NCI-H1048 (cell line): ENCODE data around the gene PCGF5.
"Not testable (repeated sequence)": the region's sequence is repeated elsewhere in the genome, so short reads cannot be mapped to it uniquely, and the experiment has no call there.

Experiments used
- DNase-seq: peaks from one replicate; lab custom pipeline; 2025; lab: John Stamatoyannopoulos, UW

The PCGF5 gene

DNA sequence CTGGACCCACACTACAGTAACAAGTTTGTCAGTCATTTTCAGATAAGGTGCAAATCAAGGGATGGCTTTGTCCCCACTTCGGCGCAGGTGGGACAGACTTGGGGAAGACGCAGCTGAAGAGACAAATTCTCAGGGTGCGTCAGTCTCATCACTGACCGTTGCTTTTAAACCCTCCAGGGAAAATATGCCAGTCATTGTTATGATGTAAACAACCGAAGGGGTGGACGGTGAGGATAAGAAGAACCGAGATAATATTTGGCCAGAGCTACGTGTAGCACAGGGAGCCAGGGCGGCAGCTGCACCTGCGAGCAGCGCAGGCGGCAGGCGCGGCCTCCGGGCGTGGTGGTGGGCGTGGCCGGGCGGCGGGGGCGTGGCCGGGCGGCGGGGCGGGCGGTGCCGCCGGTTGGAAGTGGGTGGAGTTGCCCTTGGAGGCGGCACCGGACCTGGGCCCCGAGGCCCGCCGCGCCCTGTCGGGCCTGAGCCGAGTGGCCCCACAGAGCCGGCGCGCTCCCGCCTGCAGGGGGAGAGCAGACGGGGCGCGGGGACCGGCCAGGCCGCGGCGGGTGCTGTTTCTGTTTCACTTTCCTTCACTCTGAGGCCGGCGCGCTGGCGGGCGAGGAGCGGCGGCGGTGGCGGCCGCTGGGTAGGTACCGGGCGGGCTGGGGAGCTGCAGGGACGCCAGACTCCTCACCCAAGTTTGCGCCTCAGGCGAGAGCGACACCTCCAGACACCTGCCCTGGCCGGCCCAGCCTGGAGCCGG lies at the start of gene PCGF5:
Gene PCGF5 (plus strand): TSS at position 470 of the 760 bp plus-strand sequence. CDS start 2,209 bp downstream, outside the sequence.
- peak; percentile 56 for DNase-seq

DNA sequence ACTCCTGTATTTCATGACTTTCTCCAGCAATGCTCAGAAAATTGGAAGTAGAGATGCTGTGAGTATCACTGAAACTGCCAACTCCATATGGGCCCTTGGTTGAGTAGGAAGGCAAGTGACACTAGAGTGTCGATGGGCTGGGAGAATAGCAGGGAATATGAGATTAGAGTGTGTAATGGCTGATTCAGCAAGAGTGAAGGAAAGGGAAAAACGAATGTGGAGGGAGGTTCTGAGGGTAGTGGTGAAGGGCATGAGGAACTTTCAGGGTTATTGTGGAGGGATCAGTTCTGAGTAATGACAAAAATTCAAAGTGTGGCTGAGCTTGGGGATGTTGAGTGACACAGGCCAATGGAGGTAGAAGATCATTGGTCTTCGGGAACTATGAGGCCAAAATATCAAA lies 49.0 kb upstream of the PCGF5 start:
- no peak for DNase-seq

DNA sequence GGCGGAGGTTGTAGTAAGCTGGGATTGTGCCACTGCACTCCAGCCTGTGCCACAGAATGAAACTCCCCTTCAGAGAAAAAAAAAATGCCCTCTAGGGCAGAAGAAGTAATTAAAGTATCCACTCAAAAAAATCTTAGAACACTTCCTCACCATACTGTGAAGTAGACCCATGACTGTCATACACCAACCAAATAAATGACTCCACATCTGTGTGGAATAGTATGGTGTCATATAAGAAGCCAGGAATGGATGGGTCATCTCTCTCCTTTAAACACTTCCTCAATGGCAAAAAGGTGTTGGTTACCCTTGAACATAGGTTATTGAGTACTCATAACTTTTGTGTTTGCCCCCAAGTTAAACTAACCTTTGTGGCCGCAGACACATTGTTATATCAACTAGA lies 48.1 kb upstream of the PCGF5 start:
- DNase-seq: no peak

DNA sequence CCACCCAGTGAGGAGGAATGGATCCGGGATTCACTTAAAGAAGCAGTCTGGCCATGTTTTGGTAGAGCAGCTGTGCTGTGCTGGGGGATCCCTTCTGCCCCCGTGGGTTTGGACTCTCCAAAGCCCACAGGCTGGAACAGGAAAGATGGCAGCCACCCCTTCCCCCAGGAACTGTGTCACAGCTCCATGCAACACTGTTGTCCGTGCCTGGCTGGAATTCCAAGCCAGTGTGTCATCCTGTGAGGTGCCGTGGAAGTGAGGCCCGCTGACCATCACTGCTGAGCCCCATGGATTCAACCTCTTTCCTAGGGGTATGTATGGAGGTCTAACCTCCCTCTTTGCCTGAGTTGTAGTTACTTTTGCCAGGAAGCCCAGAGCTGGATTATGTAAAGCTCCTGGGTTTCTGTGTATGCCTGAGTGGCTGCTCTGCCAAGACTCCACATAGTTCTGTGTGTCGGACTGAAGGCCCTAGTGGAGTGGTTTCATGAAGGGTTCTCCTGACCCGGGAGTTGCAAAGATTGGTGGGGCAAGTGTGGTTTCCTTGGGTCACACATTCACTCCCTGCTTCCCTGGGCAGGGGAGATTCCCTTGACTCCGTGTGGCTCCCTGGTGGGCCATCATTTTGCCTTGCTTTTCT lies 35.1 kb upstream of the PCGF5 start:
- no peak for DNase-seq

DNA sequence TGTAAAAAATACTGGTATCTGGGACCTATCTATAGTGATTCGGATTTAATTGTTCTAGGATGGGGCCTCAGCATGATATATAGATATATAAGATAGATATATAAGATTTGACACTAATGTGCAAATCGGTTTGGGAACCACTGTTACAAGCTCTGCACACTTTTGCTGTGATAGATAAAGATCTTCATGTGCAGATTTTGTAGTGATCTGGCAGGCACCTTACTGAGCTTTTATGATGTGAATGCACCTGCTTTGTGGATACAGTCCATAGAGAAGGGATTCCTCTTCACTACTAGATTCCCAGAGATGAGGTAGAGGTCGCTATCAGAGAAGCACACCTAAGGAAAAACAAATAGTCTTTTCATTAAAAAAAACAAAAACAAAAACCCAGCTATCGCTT lies 33.3 kb upstream of the PCGF5 start:
- no peak for DNase-seq

DNA sequence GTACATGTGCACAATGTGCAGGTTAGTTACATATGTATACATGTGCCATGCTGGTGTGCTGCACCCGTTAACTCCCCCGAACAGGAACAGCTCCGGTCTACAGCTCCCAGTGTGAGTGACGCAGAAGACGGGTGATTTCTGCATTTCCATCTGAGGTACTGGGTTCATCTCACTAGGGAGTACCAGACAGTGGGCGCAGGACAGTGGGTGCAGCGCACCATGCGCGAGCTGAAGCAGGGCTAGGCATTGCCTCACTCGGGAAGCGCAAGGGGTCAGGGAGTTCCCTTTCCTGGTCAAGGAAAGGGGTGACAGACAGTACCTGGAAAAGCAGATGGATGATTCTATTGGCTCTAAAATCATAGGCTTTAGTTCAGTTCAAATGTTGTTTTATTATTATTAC lies 32.5 kb upstream of the PCGF5 start:
- not testable (repeated sequence) for DNase-seq

DNA sequence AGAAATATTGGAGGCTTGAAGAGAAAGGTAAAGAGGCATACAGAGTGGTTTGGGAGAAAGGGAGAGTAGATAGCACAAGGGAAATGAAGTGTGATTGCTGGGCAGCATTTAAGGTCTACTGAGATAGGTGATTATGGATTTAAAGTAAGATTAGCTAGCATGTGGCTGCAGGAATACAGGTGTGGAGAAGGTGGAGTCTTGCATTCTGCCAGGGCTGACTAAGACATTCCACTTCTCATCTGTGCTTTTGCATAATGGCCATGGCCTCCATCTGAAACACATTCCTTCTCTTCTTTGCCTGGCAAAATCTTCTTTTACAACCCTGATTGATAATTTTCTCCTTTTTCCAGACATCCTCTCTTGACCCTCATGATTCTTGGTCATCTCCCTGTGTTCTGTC lies 31.6 kb upstream of the PCGF5 start:
- no peak for DNase-seq

DNA sequence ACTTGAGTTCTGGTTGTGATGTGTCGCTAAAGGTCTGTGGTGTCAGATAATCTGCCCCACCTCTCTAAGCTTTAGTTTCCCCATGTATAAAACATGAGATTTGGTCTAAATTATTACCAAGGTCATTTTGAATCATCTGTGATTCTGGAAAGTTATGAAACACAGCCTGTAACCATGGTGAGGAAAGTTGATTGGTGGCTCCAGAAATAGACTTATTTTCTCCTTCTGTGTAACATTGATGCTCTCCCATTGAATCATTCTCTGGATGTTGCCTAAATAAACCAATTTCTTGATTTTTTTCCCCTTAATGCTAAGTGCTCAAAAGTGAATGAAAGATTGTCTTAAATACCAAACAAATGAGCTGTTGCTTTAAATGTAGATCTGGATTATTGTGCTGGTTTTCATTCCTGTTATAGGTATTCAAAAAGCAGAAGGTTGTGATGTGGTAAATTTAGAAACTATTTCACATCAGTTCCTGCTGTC lies 30.0 kb upstream of the PCGF5 start:
- no peak for DNase-seq

DNA sequence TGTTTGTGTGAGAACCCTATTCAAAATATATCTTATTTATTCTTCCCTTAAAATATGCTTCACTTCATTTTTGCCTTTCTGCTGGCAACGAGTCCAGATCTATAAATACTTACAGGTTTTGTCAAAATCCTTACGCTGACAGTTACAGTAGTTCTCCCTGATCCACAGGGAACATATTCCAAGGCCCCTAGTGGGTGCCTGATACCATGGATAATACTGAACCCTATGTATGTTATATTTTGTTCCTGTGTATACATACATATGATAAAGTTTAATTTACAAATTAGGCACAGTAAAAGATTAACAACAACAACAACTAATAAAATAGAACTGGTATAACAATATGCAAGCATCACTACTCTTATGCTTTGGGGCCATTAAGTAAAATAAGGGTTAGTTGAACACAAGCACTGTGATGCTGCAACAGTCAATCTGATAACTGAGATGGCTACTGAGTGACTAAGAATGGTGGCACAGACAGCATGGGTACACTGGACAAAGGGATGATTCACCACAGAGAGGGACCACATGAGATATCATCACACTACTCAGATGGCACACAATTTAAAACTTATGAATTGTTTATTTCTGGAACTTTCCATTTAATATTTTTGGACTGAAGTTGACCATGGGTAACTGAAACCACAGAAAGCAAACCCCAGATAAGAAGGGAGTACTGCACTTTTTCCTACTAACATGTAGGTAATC lies 29.4 kb upstream of the PCGF5 start:
- no peak for DNase-seq

DNA sequence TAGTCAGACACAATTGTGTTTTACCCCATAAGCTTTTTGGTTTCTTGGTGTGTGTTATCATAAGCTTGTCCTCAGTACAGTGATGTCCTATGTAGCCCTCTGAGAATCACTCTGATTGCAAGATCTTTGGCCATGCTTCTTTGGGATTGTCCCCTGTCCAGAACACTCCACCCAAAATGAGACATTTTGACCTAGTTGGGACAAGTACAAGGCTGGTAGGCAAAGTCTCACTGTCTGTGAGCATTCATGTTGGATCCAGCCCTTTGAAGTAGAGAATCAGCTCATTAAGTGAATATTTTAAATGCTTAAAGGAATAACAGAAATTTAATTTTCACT lies 28.9 kb upstream of the PCGF5 start:
- no peak for DNase-seq

DNA sequence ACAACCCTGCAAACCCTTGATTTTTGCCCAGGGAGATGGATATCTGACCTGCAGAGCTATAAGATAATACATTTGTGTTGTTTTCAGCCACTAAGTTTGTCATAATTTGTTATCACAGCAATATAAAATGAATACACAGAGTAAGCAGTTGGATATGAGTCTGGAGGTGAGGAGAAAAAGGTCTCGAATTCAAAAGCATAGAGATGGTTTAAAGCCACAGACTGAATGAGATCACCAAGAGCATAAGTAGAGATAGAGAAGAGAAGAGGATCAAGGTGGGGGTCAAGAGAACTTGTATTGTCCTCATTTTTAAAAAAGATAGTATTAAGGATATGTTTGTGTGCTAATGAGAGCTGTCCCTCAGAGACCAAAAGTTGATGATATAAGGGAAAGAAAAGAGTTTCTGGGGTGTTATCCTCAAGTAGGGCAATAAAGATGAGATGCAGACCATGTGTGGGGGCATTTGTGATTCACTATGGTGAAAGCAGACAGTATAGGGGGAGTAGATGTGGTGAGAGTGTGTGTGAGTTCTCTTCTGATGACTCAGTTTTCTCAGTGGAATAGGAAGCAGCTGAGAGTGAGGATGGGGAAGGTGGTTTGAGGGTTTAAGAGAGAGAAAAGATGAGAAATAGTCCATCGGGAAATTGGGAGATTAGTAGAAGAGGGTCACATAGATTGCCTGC lies 25.8 kb upstream of the PCGF5 start:
- no peak for DNase-seq

DNA sequence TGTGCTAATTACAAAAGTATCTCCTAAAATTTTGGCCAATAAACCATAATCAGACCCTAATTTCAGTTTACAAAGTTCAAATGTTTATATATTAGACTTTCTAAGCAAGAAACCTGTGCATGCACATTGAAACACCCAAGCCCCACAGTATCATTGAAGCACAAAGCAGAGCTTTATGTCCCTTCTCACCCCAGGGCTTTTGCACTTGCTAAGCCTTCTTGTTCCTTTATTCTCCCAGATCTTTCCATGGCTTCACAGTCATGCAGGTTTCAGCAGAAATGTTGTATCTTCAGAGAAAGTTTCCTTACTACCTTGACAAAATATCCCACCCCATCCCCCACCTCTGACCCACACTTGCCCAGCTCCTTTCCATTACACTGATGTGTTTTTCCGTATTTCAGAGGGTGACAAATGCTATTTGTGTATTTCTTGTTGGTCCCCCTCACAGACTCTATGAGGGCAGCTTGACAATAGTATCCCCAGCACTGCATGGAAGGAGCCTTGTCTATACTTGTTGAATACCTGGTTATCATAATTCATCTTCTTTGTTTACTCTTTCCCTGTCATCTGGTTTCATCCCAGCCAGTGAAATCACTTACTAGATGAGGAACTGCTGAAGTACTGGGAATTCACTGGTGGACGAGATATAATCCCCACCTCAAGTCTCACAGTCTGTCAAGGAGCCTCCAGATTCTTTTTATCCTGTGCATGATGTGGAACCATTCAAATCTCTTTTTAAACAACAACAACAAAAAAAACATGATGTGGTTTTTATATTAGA lies 24.0 kb upstream of the PCGF5 start:
- DNase-seq: no peak

DNA sequence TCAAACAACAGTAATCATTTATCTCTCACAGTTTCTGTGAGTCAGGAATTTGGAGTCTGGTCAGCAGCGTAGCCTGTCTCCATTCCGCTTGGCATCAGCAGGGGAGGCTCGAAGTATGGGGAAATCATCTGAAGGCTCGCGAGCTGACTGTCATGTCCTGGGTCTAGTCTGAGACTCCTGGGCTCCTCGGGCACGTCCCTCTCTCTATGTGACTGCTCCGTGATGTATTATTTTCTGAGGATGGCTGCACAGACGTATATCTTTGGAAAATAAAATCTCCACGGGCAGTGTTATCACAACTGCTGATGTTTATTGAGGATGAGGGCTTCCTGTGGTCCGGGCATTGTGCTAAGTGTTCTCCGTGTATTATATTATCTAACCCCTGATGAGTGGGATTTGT lies 23.3 kb upstream of the PCGF5 start:
- no peak for DNase-seq

DNA sequence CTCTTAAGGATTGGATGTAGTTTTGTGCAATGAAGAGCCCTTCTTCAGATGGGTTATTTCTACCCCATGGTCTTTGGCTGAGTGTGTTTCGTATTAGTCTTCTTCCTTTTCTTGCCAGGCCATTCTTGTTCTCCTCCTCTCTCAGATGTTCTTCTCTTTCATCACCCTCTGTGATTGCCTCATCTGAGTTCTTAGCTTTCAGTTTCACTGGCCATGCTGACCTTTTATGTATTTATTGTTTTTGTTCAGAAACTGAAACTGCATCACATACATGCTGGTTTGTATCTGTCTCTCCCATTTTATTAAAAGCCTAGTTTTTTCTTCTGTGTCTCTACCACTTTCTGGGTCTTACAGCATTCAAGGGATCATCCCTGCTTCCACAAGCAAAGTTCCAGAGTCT lies 21.7 kb upstream of the PCGF5 start:
- DNase-seq: no peak

DNA sequence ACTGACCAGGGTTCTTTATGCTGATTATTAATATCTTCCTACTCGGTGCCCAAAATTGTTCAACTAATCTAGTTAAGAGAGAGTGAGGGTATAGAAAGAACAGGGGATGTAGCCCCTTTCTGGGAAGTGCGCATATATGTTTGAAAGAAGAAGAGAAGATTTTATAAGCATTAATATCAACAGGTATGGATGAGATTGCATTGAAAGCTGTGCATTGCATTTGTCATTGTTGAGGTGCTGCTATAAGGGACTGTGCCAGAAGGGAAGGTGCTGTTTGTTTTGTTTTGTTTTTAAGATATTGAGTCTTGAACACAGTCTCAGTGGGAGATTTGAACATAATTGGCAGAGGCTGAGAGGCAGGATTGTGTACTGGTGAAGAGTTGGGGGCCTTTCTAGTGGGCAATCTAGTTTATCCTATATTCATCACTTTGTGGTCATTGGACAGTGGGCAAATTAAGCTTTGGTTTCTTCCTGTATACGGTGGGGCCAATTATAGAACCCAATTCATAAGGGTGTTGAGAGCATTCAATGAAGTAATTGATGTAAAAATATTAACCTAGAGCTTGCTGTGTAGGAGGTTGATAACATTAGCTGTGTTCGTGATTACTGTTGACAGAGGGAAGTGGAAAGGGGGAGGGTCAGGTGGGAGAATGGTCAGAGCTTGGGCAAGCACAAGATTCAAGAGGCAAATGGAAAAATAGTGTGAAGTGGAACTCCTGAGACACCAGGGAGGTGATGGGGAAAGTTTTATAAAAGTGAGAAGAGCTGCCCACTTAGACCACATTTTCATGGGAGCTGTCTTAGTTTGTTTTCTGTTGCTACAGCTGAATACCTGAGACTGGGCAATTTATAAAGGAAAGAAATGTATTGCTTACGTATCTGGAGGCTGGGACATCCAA lies 19.9 kb upstream of the PCGF5 start:
- no peak for DNase-seq

DNA sequence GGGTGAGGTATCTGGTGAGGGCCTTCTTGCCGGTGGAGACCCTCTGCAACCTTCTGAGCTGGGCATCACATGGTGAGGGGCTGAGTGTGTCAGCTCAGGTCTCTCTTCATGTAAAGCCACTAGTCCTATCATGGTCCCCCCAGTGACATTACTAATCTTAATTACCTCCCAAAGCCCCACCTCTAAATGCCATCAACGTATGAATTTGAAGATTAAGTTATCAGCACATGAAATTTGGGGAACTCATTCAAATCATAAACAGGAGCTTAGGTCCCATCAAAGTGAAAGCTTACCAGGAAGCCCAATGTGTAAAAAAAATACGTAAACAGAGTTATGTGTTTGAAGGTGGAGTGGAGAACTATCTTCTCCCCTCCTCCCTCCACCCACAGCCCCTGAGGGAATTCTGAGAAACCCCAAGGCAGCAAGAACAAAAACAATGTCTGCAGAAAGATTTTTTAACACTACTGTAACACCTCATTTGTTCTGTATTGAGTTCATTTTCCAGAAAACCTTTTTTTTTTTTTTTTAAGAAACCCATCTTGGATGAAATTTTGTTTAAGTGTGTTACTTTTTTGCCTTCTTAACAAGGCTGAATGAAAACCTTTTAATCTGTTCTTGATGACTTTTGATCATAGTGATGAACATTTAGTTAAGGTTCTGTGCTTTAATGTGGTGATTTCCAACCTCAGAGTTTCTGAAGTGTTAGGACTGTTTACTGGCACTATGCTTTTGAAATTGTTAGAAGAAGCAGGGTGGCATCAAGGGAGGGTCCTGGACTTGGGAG lies 19.1 kb upstream of the PCGF5 start:
- DNase-seq: no peak

DNA sequence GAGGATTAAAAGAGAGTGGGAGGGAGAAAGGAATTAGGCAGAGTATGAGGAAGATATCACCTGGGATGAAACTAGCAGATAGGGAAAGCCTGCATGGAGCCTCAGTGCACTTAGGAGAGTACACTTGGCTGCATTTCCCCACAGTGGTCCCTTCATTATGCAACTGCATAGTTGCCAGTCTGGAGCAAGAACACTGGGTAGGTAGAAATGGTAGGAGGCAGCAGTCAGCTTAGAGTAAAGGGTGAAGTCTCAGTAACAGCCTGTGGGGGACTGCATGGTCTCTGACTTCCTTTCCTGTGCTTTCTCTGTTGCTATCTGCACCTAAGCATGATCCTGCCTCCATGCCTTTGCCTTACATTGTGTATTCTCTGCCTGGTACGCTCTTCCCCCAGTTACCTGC lies 14.0 kb upstream of the PCGF5 start:
- DNase-seq: no peak

DNA sequence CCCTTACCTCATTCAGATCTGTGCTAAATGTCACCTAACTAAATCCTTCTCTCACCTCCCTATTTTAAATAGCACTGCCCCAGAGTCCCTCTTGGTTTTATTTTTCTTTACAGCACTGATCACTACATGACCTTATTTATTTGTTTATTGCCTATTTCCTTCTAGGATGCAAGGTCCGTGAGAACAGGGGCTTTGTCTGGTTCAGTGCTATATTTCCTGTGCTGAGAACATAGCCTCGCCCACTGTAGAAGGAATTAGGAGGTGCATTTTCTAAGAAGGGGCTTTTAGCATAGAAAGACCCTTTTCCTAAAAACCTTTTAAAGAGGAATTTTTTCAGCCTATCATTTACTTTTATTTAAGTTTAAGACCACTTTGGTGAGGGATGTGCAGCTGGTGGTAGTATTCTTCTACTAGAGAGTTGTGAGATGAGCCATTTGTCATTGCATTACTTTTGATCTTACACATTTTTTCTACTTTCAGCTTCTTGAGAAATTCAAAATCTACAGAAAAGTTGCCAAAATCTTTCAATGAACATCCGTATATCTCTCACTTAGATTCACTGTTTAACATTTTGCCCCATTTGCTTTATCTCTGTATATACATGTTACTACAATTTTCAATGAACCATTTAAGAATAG lies 13.5 kb upstream of the PCGF5 start:
- no peak for DNase-seq

DNA sequence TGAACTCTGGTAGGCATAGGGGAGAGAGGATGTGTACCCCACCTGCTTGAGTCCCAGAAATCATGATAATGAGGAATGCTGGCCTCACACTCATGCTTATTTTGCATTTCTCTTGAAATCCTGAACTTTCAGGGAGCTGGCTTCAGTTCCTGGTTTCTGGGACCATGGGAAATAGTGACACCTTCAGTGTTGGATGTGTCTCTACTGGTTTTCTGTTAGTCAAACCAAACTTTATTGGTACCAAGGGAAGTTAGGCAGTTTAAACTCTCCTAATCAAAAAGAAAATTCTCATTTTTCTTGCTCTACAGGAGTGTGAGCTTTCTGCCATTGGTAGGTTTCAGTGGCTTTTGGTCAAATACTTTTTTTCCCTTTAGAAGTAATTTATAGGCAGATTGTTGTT lies 11.8 kb upstream of the PCGF5 start:
- no peak for DNase-seq
